Measurements from ENCODE around the gene CDK18.

Gene CDK18

GRCh38 chr1:205517288-205517687 lies 12.8 kb downstream of the CDK18 start:
- H3K4me3 ChIP-seq (ENCODE audit: low read length), result no peak overlapping the region
- TF ChIP-seq CTCF (IDR thresholded peaks at IDR 0.05; ENCODE audit: insufficient read depth, low read depth, low read length, missing control alignments), result no peak
- DNase-seq (ENCODE audit: low read depth), result no peak

- no peak overlapping the region for H3K4me3 ChIP-seq (ENCODE audit: low read length)
- no peak for DNase-seq (ENCODE audit: low read depth)
- no peak for TF ChIP-seq CTCF (IDR thresholded peaks at IDR 0.05; ENCODE audit: insufficient read depth, low read depth, low read length, missing control alignments)
Measured at GRCh38 chr1:205517763-205518162, 13.3 kb downstream of the CDK18 start.

- H3K4me3 ChIP-seq (ENCODE audit: low read length), result no peak overlapping the region
- no peak for DNase-seq (ENCODE audit: low read depth)
- no peak for TF ChIP-seq CTCF (IDR thresholded peaks at IDR 0.05; ENCODE audit: insufficient read depth, low read depth, low read length, missing control alignments)
Measured at GRCh38 chr1:205518661-205519540, 14.4 kb downstream of the CDK18 start.

GRCh38 chr1:205519541-205520131 lies 15.2 kb downstream of the CDK18 start:
- no peak for DNase-seq (ENCODE audit: low read depth)
- TF ChIP-seq CTCF (IDR thresholded peaks at IDR 0.05; ENCODE audit: insufficient read depth, low read depth, low read length, missing control alignments), result no peak
- no peak overlapping the region for H3K4me3 ChIP-seq (ENCODE audit: low read length)

GRCh38 chr1:205520709-205521108 lies 16.2 kb downstream of the CDK18 start:
- H3K4me3 ChIP-seq (ENCODE audit: low read length), result no peak overlapping the region
- no peak for DNase-seq (ENCODE audit: low read depth)
- no peak for TF ChIP-seq CTCF (IDR thresholded peaks at IDR 0.05; ENCODE audit: insufficient read depth, low read depth, low read length, missing control alignments)

- DNase-seq (ENCODE audit: low read depth), result no peak
- no peak for TF ChIP-seq CTCF (IDR thresholded peaks at IDR 0.05; ENCODE audit: insufficient read depth, low read depth, low read length, missing control alignments)
- H3K4me3 ChIP-seq (ENCODE audit: low read length), result no peak overlapping the region
Measured at GRCh38 chr1:205521686-205522085, 17.2 kb downstream of the CDK18 start.

Data from epithelial cell of esophagus (primary cell).